Measurements from ENCODE around the gene SLC35F2.
"Not testable (repeated sequence)": the region's sequence is repeated elsewhere in the genome, so short reads cannot be mapped to it uniquely, and the experiment has no call there.

The SLC35F2 gene

DNA sequence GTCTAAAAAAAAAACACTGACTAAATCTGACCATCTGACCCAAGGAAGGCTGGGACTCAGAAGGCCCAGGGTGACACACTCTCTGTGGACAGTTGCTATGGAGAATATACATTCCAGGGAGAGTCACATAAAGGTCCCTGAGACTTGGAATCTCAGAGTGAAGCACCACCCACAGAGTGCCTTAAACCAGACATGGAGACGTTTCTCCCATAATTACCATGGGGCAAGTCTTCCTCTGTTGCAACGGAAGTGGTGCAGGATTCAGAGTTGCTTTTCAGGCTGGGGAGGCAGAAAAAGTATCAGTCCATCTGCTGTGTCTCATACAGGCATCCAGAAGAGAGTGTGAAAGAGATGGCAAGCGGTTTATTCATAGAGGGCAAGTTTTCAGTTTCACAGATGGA, 88.0 kb downstream of the SLC35F2 start:
- TF ChIP-seq, protein P1, sequence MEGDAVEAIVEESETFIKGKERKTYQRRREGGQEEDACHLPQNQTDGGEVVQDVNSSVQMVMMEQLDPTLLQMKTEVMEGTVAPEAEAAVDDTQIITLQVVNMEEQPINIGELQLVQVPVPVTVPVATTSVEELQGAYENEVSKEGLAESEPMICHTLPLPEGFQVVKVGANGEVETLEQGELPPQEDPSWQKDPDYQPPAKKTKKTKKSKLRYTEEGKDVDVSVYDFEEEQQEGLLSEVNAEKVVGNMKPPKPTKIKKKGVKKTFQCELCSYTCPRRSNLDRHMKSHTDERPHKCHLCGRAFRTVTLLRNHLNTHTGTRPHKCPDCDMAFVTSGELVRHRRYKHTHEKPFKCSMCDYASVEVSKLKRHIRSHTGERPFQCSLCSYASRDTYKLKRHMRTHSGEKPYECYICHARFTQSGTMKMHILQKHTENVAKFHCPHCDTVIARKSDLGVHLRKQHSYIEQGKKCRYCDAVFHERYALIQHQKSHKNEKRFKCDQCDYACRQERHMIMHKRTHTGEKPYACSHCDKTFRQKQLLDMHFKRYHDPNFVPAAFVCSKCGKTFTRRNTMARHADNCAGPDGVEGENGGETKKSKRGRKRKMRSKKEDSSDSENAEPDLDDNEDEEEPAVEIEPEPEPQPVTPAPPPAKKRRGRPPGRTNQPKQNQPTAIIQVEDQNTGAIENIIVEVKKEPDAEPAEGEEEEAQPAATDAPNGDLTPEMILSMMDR (conservative IDR thresholded peaks at IDR 0.05; ENCODE audit: low read length): no peak
- DNase-seq (ENCODE audit: low read depth): peak; percentile 71
- H3K4me3 ChIP-seq (ENCODE audit: low read length): no peak overlapping the region

DNA sequence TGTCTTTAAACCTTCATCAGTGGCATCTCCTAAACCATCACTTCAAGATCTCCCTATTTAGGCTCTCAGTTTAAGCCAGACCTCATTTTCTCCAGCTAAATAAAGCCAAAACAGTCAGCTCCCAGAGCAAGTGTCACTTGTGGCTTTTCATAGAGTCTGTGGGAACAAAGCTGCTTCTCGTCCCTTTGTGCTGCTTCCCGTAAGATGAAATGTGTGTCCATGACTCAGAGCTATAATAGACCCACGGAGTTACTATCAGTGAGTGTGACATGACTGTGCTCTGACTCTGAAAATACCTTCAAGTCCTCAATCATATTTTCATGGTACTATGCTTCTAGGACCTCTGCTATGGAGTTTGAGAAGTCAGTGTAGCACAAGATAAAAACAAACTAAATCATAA, 89.4 kb downstream of the SLC35F2 start:
- TF ChIP-seq, protein P1 (conservative IDR thresholded peaks at IDR 0.05; ENCODE audit: low read length): no peak
- DNase-seq (ENCODE audit: low read depth): peak; percentile 64
- H3K4me3 ChIP-seq (ENCODE audit: low read length): no peak overlapping the region

DNA sequence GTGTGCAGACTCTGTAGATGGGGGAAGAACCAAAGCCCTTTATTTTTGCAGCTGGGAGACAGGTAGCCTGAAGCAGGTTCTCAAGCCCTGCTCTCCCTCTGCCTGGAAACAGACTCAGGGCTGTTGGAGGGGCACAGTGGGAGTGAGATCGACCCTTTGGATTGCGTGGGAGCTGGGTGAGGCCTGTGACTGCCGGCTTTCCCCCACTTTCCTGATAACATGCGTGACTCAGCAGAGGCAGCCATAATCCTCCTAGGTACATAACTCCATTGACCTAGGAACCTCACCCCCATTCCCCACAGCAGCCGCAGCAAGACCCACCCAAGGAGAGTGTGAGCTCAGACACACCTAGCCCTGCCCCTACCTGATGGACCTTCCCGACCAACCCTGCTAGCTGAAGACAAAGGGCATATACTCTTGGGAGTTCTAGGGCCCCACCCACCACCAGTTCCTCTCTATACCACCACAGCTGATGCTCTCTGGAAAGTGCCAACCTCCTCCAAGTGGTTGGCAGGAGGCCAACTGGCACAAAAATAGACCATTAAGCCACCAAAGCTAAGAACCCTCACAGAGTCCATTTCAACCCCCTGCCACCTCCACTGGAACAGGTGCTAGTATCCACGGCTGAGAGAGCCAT, 99.8 kb downstream of the SLC35F2 start:
- not testable (repeated sequence) for DNase-seq (ENCODE audit: low read depth)

DNA sequence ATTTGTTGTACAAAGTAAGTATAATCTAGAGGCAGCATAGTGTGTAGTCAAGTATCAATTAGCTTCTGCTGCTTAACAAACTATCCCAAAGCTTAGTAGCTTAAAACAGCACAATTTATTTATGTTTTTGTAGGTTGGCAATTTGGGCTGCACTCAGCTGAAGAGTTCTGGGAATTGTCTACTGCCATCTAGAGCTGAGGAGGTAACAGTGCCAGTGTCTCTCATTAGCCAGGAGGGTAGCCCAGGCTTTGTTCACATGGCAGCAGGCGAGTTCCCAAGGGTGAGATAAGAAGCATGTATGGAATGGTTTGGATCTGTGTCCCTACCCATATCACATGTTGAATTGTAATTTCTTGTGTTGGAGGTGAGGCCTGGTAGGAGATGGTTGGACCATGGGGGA, 100.9 kb downstream of the SLC35F2 start:
- TF ChIP-seq, protein P1 (conservative IDR thresholded peaks at IDR 0.05; ENCODE audit: low read length): no peak
- no peak for DNase-seq (ENCODE audit: low read depth)
- no peak overlapping the region for H3K4me3 ChIP-seq (ENCODE audit: low read length)

More for the DNA sequence above, 99.8 kb downstream of the SLC35F2 start:
- H3K4me3 ChIP-seq (ENCODE audit: low read length): not testable (repeated sequence)

DNA sequence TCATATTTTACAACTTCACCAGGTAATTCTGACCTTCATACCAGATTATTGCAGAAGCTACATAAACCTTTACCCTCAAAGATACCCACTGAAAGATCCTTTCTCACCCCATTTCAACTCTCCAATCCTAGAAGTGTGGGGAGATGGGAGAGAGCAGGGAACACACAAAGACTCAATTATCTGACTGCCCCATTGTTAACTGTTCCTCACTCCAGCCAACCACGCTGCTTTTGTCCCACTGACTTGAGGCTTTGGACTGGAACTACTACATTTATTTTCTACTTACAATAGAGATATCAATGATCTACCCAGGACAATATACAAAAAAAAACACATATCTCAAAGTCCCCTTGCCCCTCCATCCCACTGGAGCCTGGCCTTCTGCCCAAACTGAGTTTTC, 102.0 kb downstream of the SLC35F2 start:
- DNase-seq (ENCODE audit: low read depth): no peak
- no peak overlapping the region for H3K4me3 ChIP-seq (ENCODE audit: low read length)
- TF ChIP-seq, protein P1 (conservative IDR thresholded peaks at IDR 0.05; ENCODE audit: low read length): no peak

DNA sequence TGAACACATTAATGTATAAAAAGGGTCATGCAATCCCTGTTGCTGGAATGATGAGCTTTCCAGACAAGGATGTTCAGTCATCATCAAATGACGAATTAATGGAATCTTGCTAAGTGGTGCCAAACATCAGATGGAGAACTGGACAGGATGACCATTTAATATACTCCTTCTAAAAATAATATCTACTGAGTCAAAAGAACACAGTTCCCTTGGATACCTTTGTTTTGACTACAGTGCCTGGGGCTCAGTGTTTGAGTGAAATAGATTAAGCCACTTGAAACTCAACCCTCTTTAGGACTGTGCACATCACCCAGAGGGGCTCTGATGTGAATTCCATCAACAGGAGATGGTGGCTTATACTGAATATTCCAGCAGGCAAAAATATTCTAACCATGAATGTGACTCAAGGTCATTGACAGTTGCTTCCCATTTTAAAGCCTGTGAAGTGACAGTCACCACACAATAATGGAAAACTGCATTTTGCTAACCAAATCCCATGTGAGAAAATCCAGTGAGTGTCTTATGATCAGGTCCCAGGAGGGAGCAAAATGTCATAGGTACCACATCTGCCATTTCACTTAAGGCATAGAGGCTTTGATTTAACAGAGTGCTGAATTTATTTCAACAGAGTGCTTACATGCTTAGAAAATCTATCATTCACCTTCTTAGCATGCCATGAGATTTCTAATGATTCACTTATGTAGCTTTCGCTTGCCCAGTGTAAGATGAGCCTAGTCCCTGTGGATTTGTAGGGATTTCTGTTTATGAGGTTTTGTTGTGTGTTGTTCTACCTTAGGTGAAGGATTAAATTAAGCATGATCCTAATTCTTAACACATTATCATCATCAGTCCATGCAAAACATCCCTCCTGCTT, 105.4 kb downstream of the SLC35F2 start:
- H3K4me3 ChIP-seq (ENCODE audit: low read length): no peak overlapping the region
- DNase-seq (ENCODE audit: low read depth): peak; percentile 12
- TF ChIP-seq, protein P1 (conservative IDR thresholded peaks at IDR 0.05; ENCODE audit: low read length): no peak

DNA sequence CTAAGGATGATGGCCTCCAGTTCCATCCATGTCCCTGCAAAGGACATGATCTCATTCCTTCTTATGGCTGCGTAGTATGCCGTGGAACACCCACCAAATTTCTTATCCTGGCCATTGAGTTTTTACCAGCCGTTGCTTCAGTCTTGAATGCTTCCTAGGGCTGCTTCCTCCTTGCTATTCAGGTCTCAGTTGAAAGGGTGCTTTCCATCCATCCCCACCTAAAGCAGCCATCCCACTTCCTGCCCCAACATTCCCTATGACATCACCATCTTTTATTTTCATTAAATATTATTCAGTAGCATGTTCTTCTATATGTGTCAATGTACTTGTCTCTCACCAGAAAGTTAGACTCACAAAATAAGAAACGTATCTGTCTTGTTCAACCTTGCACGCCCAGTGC, 106.1 kb downstream of the SLC35F2 start:
- TF ChIP-seq, protein P1 (conservative IDR thresholded peaks at IDR 0.05; ENCODE audit: low read length): no peak
- no peak for DNase-seq (ENCODE audit: low read depth)
- no peak overlapping the region for H3K4me3 ChIP-seq (ENCODE audit: low read length)

Data from AG10803 (cell line).